Upper lobe of left lung (tissue), 4 donors: Measurements from ENCODE around the gene BBS4.

Experiments used
- CTCF ChIP-seq, 6 experiments: fragments of 450-650 bp in 4 of 6; fragments of 200-600 bp in 2 of 6; sonication (generic) in 2 of 6; IDR thresholded peaks; one replicate each; pipeline ENCODE4 v1.5.1; 2016 to 2019; ENCODE audit warnings: antibody characterized with exemption in 6 of 6
- EP300 ChIP-seq, 4 donors: sonication (generic); formaldehyde crosslinking; IDR thresholded peaks; one replicate each; pipeline ENCODE4 v1.5.1; 2017; ENCODE audit warnings: antibody characterized with exemption in 4 of 4, control low read depth in 2 of 4
- POLR2A ChIP-seq, 4 donors: fragments of 450-650 bp; IDR thresholded peaks; one replicate each; pipeline ENCODE4 v1.5.1; 2016 to 2017; ENCODE audit warnings: antibody characterized with exemption in 4 of 4, mild to moderate bottlenecking in 2 of 4

GRCh38 chr15:72727154-72727553 lies 41.1 kb downstream of the BBS4 start:
- TF ChIP-seq CTCF (IDR thresholded peaks at IDR 0.05) (no peak), POLR2A (IDR thresholded peaks at IDR 0.05) (no peak), EP300 (IDR thresholded peaks at IDR 0.05) (no peak)
